ENCODE data around the gene AEBP1. TPM values are rescaled to one million over a fixed set of nuclear protein-coding genes. Genes with fewer than 3 reads are reported as not detected.

The AEBP1 gene
- total RNA-seq, 1 donor from 2014 or later, result 0.26 TPM

DNA sequence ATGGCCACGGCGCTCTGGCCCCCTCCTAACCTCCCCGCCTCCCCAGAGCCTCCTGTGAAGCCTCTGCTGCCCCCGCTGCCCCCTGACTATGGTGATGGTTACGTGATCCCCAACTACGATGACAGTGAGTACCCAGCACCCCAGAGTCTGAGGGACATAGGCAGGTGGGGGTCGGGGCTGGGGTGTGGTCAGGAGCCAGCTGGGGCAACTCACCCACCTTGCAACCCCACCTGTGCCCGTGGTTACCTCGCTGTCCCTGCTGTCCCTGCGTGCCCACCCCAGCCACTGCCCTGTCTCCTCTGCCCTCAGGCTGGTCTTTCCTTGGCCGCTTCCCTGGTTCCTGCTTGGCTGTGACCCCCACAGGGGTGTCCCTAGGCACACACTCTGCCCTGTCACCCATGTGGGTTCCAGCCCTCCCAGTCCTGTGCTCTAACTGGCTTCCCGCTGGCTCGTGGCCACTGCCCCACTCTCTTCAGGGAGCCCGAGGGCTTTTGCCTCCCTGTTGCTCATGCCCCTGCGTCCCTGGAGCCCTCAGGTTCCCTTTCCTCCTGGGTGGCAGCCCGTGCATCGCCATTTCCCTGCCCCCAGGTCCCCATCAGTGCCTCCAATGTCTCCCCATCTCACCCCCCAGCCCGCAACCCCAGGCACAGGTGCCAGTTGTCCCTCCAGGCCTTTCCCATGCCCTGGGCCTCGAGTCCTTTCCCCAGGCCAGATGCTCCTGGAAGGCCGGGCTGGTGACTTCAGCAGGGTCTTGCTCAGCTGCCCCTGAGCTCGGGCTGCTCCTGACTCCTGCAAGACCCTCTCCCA is 4.0 kb downstream of the AEBP1 start:
- no peaks in the 10 kb centered on the region for H3K27me3 ChIP-seq (ENCODE audit: control insufficient read depth, insufficient read depth, low read length)

DNA sequence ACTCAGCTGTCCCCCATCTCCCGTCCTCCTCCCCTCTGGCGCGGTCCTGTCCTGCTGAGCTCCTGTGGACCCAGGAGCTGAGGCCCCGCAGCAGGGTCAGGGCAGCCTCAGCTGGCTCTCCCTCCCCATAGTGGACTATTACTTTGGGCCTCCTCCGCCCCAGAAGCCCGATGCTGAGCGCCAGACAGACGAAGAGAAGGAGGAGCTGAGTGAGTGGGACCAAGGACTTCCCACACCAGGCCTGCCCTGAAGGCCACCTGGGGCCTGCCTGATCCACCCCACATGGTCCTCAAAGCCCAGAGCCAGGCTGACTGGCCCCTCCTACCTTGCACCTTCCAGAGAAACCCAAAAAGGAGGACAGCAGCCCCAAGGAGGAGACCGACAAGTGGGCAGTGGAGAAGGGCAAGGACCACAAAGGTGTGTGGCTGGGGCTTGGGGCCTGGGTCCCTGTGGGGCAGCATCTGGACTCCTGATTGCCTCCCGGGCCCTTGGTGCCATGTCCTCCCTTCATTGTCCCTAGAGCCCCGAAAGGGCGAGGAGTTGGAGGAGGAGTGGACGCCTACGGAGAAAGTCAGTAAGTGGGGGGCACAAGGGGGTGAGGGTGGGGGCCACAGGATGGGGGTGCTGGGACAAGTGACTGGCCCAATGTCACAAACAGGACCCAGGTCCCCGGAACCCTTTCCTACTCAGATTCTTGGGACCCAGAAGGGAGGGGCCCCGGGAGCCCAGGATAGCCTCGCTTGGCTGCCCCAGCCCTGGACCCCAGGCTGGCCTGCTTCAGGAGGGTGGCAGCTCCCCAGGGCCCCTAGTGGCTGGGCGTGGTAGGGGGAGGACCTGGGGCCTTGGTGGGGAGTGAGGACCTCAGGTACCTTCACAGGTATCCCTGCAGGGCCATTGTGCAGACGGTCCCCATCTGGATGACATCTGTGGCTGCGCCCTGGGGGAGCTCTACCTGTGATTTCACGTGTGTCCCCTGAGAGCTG is 4.9 kb downstream of the AEBP1 start:
- no peak for DNase-seq (ENCODE audit: low read depth)
- Histone ChIP-seq H3K27me3 (ENCODE audit: control insufficient read depth, insufficient read depth, low read length) (no peaks in the 10 kb centered on the region), H3K4me3 (ENCODE audit: low read depth, low read length) (no peak overlapping the region), H3K36me3 (ENCODE audit: control insufficient read depth, insufficient read depth, low read length) (no peaks in the 10 kb centered on the region)
- FAIRE-seq, result no peak
- TF ChIP-seq, protein P1, sequence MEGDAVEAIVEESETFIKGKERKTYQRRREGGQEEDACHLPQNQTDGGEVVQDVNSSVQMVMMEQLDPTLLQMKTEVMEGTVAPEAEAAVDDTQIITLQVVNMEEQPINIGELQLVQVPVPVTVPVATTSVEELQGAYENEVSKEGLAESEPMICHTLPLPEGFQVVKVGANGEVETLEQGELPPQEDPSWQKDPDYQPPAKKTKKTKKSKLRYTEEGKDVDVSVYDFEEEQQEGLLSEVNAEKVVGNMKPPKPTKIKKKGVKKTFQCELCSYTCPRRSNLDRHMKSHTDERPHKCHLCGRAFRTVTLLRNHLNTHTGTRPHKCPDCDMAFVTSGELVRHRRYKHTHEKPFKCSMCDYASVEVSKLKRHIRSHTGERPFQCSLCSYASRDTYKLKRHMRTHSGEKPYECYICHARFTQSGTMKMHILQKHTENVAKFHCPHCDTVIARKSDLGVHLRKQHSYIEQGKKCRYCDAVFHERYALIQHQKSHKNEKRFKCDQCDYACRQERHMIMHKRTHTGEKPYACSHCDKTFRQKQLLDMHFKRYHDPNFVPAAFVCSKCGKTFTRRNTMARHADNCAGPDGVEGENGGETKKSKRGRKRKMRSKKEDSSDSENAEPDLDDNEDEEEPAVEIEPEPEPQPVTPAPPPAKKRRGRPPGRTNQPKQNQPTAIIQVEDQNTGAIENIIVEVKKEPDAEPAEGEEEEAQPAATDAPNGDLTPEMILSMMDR (IDR thresholded peaks at IDR 0.05; ENCODE audit: insufficient read depth, low read length, severe bottlenecking), result no peak

More for the DNA sequence above, 4.0 kb downstream of the AEBP1 start:
- Histone ChIP-seq H3K36me3 (ENCODE audit: control insufficient read depth, insufficient read depth, low read length) (no peaks in the 10 kb centered on the region), H3K4me3 (ENCODE audit: low read depth, low read length) (no peak overlapping the region)
- no peak for DNase-seq (ENCODE audit: low read depth)
- TF ChIP-seq, protein P1 (IDR thresholded peaks at IDR 0.05; ENCODE audit: insufficient read depth, low read length, severe bottlenecking), result no peak
- FAIRE-seq, result no peak

DNA sequence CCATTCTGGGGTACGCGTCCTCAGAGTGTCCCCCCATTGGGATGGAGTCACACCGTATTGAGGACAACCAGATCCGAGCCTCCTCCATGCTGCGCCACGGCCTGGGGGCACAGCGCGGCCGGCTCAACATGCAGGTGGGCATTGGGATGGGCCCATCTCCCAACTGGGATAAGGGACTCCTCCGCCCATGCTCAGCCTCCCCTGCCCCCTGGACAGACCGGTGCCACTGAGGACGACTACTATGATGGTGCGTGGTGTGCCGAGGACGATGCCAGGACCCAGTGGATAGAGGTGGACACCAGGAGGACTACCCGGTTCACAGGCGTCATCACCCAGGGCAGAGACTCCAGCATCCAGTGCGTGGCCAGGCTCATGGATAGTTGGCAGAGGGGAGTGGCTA is 5.8 kb downstream of the AEBP1 start:
- FAIRE-seq (no peak), DNase-seq (ENCODE audit: low read depth) (no peak)
- Histone ChIP-seq H3K36me3 (ENCODE audit: control insufficient read depth, insufficient read depth, low read length) (peaks cover 1% of the 10 kb centered on the region), H3K4me3 (ENCODE audit: low read depth, low read length) (no peak overlapping the region), H3K27me3 (ENCODE audit: control insufficient read depth, insufficient read depth, low read length) (no peaks in the 10 kb centered on the region)
- TF ChIP-seq, protein P1 (IDR thresholded peaks at IDR 0.05; ENCODE audit: insufficient read depth, low read length, severe bottlenecking), result no peak

DNA sequence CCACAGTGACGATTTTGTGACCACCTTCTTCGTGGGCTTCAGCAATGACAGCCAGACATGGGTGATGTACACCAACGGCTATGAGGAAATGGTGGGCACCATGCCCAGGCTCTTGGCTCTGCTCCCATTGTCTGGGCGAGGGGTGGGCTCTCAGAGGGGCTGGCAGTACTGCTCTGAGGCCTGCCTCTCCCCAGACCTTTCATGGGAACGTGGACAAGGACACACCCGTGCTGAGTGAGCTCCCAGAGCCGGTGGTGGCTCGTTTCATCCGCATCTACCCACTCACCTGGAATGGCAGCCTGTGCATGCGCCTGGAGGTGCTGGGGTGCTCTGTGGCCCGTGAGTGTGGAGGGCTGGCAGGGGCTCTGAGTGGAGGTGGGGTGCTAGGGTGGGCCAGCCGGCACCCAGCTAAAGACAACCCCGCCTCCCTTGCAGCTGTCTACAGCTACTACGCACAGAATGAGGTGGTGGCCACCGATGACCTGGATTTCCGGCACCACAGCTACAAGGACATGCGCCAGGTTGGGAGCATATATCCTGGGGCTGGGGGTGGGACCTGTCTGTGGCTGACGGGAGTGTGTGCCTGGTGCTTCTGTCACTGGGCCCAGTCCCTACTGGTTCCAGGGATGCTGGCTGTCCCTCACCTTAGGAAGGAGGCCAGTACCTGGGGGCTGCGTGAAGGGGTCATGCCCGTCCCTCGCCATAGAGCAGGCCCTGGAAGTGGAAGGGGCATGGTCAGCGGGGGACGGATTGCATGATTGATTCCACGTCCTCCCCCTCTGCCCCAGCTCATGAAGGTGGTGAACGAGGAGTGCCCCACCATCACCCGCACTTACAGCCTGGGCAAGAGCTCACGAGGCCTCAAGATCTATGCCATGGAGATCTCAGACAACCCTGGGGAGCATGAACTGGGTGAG is 6.8 kb downstream of the AEBP1 start:
- H3K27me3 ChIP-seq (ENCODE audit: control insufficient read depth, insufficient read depth, low read length), result no peaks in the 10 kb centered on the region
- FAIRE-seq (no peak), DNase-seq (ENCODE audit: low read depth) (no peak)
- TF ChIP-seq, protein P1 (IDR thresholded peaks at IDR 0.05; ENCODE audit: insufficient read depth, low read length, severe bottlenecking), result no peak
- no peak overlapping the region for H3K4me3 ChIP-seq (ENCODE audit: low read depth, low read length)
- H3K36me3 ChIP-seq (ENCODE audit: control insufficient read depth, insufficient read depth, low read length), result peaks cover 3% of the 10 kb centered on the region

DNA sequence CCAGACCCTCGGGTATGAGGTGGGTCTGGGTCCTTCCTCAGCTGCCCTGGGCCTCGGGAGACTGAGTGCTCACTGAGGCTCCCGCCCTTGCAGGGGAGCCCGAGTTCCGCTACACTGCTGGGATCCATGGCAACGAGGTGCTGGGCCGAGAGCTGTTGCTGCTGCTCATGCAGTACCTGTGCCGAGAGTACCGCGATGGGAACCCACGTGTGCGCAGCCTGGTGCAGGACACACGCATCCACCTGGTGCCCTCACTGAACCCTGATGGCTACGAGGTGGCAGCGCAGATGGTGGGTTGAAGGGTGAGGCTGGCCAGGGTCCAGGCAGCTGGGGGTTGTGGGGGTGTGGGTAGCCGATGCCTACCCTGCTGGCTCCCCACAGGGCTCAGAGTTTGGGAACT is 7.6 kb downstream of the AEBP1 start:
- Histone ChIP-seq H3K27me3 (ENCODE audit: control insufficient read depth, insufficient read depth, low read length) (no peaks in the 10 kb centered on the region), H3K4me3 (ENCODE audit: low read depth, low read length) (no peak overlapping the region), H3K36me3 (ENCODE audit: control insufficient read depth, insufficient read depth, low read length) (peaks cover 7% of the 10 kb centered on the region)
- DNase-seq (ENCODE audit: low read depth), result no peak
- TF ChIP-seq, protein P1 (IDR thresholded peaks at IDR 0.05; ENCODE audit: insufficient read depth, low read length, severe bottlenecking), result no peak
- FAIRE-seq, result no peak
